Posterior vena cava (tissue), 2 donors: ENCODE measurements around the gene RNLS. TPM values are rescaled to one million over a fixed set of nuclear protein-coding genes. Genes with fewer than 3 reads are reported as not detected.

Source experiments
- DNase-seq: peaks from one replicate; pipeline ENCODE4 v3.0.0-alpha.2; 2020; ENCODE audit warnings: low spot score
- intact Hi-C, 2 donors: fragments of 100-400 bp; cut with DNase I; formaldehyde crosslinking; loops; one replicate each; pipeline versions ENCODE4 v1.14.1 to v1.14.2; 2022 to 2023
- total RNA-seq, 2 donors: library from RNA; stranded (reverse); fragmentation: NEBNext Ultra II Directional; extraction: Animal tissue kit (Norgen Biotek cat#: 25700); gene quantifications; one replicate each; pipeline ENCODE4 v1.2.1, GENCODE V29; 2021
- donor health status: DM: yes; HTN: yes; CAD: no.
- donor health status: DM: yes; HTN: yes; CAD: no.

Gene RNLS
- total RNA-seq, 2 donors from 2014 or later: 6.3 to 11.2 TPM

DNA sequence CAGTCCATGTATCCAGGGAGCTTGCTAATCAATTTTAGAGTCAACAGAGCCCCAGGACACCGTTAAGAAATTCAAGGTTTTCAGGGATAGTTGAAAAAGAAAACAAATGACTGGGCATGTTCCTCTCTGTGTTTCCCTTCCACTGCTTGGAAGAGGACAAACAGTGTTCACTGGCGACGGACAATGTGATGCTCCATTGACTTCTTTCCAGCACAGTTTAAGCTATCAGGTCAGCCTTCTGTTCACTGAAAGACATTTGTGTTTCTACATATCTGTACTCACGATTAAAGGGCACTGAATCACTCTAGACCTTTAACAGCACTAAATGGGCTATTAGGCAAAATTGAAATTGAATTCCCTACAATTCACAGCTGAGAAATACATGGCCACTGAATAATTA lies 123.6 kb downstream of the RNLS start:
- intact Hi-C loops: no loop called here
- no peak for DNase-seq

DNA sequence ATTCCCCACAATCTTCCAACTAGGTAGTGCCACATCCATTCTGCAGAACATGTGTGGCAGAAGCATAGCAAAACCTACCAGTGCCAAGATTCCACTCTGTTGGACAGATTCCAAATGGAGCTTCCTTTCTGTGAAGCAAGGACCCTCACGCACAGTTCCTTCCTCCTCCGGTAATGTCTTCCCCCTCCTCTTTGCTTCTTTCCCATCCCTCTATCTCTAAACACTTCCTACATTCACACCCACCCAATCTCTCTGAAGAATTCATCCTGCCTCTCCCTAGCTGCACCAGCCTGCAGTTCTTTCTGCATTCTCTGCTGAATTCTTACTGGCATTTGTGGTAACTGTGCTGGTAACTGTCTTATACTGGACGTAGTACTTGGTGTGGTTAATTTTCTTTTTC lies 124.9 kb downstream of the RNLS start:
- no peak for DNase-seq
- intact Hi-C loops: no loop called here

DNA sequence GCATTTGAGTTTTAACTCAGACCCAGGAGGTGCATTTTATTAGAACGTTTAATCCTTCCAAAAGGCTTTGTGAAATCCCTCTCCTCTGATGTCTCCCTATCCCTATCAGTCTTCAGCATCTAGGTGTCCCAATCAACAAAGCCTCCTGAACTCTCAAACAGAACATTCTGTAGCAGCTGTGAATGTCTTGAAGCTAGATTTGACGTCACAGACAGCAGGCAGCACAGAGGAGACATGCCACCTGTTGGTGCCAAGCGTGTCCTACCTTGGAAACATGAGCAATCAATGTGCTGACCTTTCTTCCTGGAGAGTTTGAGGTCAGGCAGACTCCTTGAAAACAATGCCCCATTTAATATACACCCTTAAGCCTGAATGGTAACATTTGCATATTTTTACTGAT lies 125.5 kb downstream of the RNLS start:
- no peak for DNase-seq
- intact Hi-C loops: no loop called here

GRCh38 chr10:88456730-88457129 lies 126.4 kb downstream of the RNLS start:
- intact Hi-C loops: no loop called here
- DNase-seq: no peak

DNA sequence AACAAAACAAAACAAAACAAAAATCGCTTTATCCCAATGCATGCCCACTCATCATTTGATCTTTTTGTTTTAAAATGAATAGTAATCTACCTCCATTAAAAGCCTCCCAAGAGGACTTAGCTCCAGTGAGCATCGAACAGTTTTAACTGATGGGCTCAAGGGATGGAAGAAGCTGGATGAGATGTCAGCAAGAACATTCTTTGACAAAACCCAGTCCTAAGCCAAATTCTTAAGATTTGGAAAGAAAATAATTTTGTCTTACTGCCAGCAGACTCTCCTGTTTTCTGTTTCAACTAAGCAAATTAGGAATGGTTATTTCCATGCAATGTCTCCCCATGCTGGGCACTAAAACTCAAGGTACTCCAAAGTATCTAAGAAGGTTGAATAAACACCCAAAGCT lies 127.3 kb downstream of the RNLS start:
- DNase-seq: no peak
- intact Hi-C loops: no loop called here

DNA sequence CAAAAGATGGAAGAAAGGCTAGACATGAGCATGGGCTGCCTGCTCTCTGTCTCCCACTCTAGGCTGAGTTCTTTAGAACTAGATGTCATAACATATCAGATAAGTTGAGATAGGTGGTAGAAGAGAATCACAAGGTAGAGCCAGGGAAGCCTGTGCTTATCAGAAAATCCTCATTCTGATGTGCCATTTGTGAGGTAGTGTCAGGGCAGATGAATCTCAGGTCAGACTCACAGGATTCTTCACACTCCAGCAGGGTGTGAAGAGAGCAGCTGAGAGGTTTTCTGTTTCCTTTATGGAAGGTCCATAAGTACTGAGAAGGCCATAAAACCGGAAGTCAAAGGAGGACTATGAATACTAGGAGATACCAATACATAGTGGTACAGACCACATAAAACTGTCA lies 132.9 kb downstream of the RNLS start:
- intact Hi-C loops: no loop called here

DNA sequence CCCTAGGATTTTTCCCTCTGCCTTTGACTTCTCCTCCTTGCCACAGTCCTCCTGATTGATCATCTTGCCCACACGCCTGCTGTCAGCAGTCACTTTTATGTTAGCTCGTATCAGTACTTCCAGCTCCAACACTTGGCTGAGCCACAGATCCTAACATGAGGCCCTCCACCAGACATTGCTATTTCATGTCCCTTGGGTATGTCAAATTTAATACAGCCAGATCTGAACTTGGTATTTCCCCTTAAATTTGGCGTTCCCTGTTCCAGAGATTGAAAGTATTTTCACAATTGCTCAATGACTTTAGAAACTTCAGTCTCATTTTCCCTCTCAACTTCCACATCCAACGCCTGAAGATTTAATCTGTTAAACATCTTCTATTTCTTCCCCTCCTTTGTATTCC lies 140.4 kb downstream of the RNLS start:
- intact Hi-C loops: no loop called here

More for the DNA sequence above, 132.9 kb downstream of the RNLS start:
- DNase-seq: no peak

DNA sequence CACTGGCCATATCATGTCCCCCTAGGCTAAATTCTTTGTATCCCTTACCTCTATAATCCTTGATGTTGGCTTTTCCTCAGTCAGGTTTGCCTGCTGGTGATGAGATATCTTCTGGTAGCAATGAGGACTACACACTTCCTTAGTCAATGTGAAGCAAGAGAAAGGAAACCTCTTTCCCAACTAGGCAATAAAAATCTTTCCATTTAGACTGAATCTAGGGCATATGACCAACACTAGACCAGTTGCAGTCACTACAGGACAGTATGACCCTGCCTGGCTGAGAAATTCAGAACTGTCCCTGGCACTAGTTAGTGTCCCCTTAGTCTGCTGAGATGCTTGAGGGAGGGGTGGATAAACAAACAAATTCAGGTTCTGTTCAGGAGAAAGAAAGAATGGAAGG lies 142.6 kb downstream of the RNLS start:
- intact Hi-C loops: no loop called here
- DNase-seq: no peak

More for the DNA sequence above, 140.4 kb downstream of the RNLS start:
- DNase-seq: no peak

GRCh38 chr10:88439932-88440331 lies 143.2 kb downstream of the RNLS start:
- no peak for DNase-seq
- intact Hi-C loops: no loop called here

DNA sequence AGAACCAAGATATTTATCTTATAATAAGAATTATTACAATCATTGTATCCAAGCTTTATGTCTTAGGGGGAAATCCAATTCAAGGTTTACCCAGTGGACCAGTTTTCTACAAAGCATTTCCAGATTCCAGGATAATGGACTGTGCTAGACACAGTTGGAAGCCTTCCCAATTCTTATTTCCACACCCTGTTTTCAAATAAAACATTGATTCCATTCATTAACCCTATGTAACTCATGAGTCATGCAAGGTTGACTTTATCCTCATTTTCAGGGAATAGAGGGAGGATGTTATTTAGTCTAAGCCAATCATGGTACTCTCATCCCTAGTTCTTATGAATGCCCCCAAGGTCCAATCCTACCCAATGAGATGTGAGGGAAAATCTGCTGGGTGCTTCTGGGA lies 145.7 kb downstream of the RNLS start:
- intact Hi-C loops: no loop called here
- DNase-seq: no peak

GRCh38 chr10:88433565-88434186 lies 149.4 kb downstream of the RNLS start:
- intact Hi-C loops: no loop called here

DNA sequence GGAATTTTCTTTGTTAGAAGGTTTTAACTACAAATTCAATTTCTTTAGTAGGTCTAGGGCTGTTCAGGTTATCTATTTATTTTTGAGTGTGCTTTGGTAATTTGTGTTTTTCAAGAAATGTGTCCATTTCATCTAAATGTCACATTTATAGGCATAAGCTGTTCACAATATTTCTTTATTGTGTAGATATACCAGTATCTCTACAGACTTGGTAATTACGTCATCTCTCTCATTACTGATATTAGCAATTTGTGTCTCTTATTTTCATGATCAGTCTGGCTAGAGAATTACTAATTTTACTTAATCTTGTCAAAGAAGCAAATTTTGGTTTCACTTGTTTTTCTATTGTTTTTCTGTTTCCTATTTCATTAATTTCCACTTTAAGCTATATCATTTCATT lies 152.0 kb downstream of the RNLS start:
- intact Hi-C loops: no loop called here
- no peak for DNase-seq

More at GRCh38 chr10:88433565-88434186, 149.4 kb downstream of the RNLS start:
- no peak for DNase-seq

DNA sequence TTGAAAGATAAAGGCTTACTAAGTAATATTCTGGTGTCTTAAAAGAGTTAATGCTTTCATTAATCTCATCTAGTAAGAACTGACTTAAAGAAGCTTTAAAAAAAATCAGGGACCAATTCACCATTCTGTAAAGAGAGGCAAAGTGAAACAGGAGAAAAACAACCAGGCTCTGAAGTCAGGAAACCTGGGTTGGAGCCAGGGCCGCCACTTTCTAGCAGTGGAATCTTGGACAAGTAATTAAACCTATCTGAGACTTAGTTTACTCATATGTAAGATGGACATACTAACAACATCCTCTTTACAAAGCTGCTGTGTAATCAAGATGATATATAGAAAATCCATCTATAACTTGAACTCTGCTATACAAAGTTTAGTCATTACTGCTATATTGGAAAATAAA lies 154.1 kb downstream of the RNLS start:
- intact Hi-C loops: no loop called here

GRCh38 chr10:88428442-88428841 lies 154.7 kb downstream of the RNLS start:
- DNase-seq: no peak
- intact Hi-C loops: no loop called here

More for the DNA sequence above, 154.1 kb downstream of the RNLS start:
- DNase-seq: no peak

DNA sequence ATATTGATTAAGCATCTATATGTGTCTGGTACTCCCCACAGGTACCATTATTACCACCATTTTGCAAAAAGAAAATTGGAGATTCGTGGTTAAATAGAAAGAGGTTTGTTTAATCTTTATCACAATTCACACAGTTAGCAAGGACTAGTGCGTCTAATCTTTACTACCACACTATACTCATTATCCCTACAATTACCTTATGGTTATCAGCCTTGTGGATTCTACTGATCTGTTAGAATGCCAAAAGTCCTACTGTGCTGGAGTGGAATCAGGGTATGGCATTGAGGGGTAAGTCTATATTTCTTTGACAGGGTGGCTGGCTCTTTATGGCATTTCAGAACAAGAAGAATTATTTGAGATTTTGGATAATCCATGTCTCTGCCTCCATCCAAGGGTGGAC lies 156.1 kb downstream of the RNLS start:
- intact Hi-C loops: no loop called here
- DNase-seq: no peak

DNA sequence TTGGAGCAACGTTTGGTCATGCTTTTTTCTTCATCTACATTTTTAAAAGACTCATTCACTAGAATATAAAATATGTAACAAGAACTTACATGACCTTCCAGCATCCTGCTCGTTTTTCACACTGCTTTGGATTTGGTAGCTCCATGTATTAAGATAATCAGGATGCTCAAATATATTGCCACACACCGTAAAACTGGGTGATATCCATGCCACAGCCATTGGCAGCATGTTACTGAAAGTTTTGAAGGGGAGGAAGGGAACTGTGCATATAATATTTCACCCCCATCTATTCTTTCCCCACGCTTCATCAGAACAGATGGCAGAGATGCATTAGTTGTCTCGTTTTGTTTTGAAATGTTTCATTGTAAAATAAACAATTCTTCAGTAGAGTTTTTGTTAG lies 158.2 kb downstream of the RNLS start:
- no peak for DNase-seq
- intact Hi-C loops: no loop called here

DNA sequence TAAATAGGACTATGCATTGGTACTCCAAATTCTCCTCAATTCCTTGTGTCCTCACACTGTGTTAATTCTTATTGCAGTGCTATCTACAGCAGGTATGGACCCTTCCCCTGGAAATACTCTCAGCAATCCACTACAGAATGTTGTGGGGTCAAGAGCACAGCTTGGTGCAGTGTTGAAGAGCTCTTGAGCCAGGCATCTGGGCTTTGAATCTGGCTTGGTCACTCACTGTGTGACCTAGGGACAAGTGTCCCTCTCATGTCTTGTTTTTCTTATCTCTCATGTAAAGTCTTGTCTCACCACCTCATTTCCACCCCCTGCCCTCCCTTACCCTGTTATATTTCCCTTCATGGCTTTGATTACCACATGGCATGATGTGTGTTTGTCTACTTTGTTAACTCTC lies 159.4 kb downstream of the RNLS start:
- intact Hi-C loops: no loop called here
- no peak for DNase-seq

GRCh38 chr10:88421590-88421989 lies 161.5 kb downstream of the RNLS start:
- intact Hi-C loops: no loop called here
- DNase-seq: no peak

GRCh38 chr10:88418871-88419270 lies 164.2 kb downstream of the RNLS start:
- no peak for DNase-seq
- intact Hi-C loops: no loop called here

DNA sequence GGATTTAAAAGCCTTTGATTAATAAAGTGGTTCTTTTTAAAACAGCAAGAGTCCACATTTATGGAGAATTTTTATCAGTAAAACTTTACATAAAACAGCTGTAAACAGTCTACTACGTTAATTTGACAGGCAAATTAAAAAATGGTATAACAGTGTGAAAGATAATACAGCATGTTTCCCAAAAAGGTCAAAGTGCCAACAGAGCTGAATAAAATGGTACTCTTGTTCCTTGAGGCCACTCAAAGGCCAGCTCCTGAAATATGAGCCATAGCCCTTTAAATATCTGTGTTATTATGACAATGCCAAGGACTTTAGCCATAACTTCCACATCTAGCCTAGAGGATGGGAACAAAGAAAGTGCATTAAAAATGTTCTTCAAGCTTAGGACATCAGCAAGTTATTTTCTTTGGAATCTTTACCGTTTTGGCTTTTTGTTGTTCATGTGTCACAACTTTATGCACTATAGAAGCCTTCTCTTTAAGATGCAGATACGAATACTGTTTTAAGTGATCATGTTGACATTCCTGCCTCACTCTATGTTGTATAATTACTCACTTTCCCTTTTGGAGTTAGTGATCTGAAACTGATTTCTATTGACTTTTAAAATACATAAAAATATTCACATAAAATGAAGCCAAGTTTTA lies 165.6 kb downstream of the RNLS start:
- DNase-seq: no peak
- intact Hi-C loops: no loop called here

GRCh38 chr10:88416801-88417200 lies 166.3 kb downstream of the RNLS start:
- no peak for DNase-seq
- intact Hi-C loops: no loop called here
